ENCODE results near the gene HS3ST2. TPM values are rescaled to one million over a fixed set of nuclear protein-coding genes. Genes with fewer than 3 reads are reported as not detected.

Gene HS3ST2
- total and polyA plus RNA-seq, 2 of the 8 experiments (the other 6 are each of a cell fraction or from before 2014, with no cell fraction given) = 1.7 to 3.7 TPM

GRCh38 chr16:22927306-22927705 lies 113.3 kb downstream of the HS3ST2 start:
- Histone ChIP-seq H2BK20ac (ENCODE audit: low read length) (no peak overlapping the region), H2BK120ac (replicated peaks; ENCODE audit: low read depth, low read length) (no peak overlapping the region), H3K4me3 (ENCODE audit: extremely low read depth in 1 of 4, insufficient read depth in 2 of 4, low read depth in 3 of 4, low read length in 4 of 4) (no peak overlapping the region), H2AK5ac (ENCODE audit: low read depth, low read length) (no peak overlapping the region), H3K27ac (ENCODE audit: low read depth, low read length) (no peak overlapping the region), H3K79me2 (ENCODE audit: control insufficient read depth in 1 of 2, insufficient read depth in 2 of 2, low read length in 2 of 2) (no peaks in the 10 kb centered on the region), H3K56ac (replicated peaks; ENCODE audit: insufficient read length, low read depth, low read length) (no peak overlapping the region), H3K23ac (ENCODE audit: insufficient read length) (no peak overlapping the region), H2AFZ (ENCODE audit: low read length) (no peak overlapping the region), H3K4ac (replicated peaks; ENCODE audit: insufficient read length, low read depth, low read length) (no peak overlapping the region), H3K14ac (ENCODE audit: insufficient read length) (no peak overlapping the region), H3K4me2 (ENCODE audit: insufficient read depth in 1 of 2, low read depth in 2 of 2, low read length in 2 of 2) (no peak overlapping the region), H3K9ac (replicated peaks in 1 of 4; ENCODE audit: extremely low read depth in 1 of 4, low read depth in 3 of 4, low read length in 3 of 4) (no peak overlapping the region), H3K23me2 (ENCODE audit: low read depth, low read length) (no peaks in the 10 kb centered on the region), H4K91ac (replicated peaks; ENCODE audit: insufficient read length, low read length) (no peak overlapping the region), H3K18ac (ENCODE audit: extremely low read depth, low read length) (no peak overlapping the region), H2BK5ac (ENCODE audit: low read depth, low read length) (no peak overlapping the region), H4K5ac (ENCODE audit: insufficient read length, low read depth, low read length) (no peak overlapping the region), H2BK15ac (ENCODE audit: low read length) (no peak overlapping the region), H3K4me1 (replicated peaks in 1 of 4; ENCODE audit: control insufficient read depth in 3 of 4, insufficient read depth in 4 of 4, low read length in 3 of 4) (peaks cover 0 to 7% (median 1%) of the 10 kb centered on the region in 4 experiments; a peak in 3 of 7 replicates), H4K20me1 (replicated peaks in 1 of 2; ENCODE audit: control insufficient read depth in 1 of 2, insufficient read depth in 2 of 2, low read length in 2 of 2) (no peaks in the 10 kb centered on the region), H3K79me1 (ENCODE audit: low read depth, low read length) (no peaks in the 10 kb centered on the region), H3K27me3 (replicated peaks in 1 of 4; ENCODE audit: control insufficient read depth in 3 of 4, extremely low read depth in 1 of 4, insufficient read depth in 3 of 4, low read length in 3 of 4) (no peaks in the 10 kb centered on the region; a peak in 1 of 7 replicates), H4K8ac (ENCODE audit: extremely low read depth, insufficient read depth, low read length) (no peak overlapping the region), H3K36me3 (ENCODE audit: control insufficient read depth in 2 of 4, insufficient read depth in 4 of 4, low read length in 3 of 4) (no peaks in the 10 kb centered on the region), H3K9me3 (ENCODE audit: insufficient read depth in 2 of 2, low read depth in 1 of 2, low read length in 1 of 2) (no peaks in the 10 kb centered on the region), H2BK12ac (ENCODE audit: low read depth, low read length) (no peak overlapping the region)
- 79% methylated on average over 3 of the region's 3 CpGs; no CpG with 5 or more reads in 1 of the 2 experiments for WGBS, 2 experiments (ENCODE audit: extremely low coverage in 1 of 2, insufficient coverage in 1 of 2, insufficient read length in 1 of 2, insufficient replicate concordance in 2 of 2, low coverage in 1 of 2, low lambda C conversion rate in 2 of 2, missing lambda C conversion rate in 1 of 2)
- DNase-seq (ENCODE audit: low read depth in 1 of 2, low spot score in 2 of 2) (no peak), FAIRE-seq (no peak)
- POLR2A ChIA-PET (ENCODE audit: partially characterized antibody) = no interaction called here
- CTCF ChIA-PET (ENCODE audit: partially characterized antibody) = interaction anchor here (0.8 to 3.4 kb wide), 7 partner anchors 10 to 506 kb away, joined by 3 to 10 read pairs (median 3); no protein-coding TSS in a partner anchor
- TF ChIP-seq, protein P1, sequence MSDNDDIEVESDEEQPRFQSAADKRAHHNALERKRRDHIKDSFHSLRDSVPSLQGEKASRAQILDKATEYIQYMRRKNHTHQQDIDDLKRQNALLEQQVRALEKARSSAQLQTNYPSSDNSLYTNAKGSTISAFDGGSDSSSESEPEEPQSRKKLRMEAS (IDR thresholded peaks at IDR 0.05) = no peak
- TF ChIP-seq SRF (IDR thresholded peaks at IDR 0.05; ENCODE audit: low read depth, low read length) (no peak), TCF12 (IDR thresholded peaks at IDR 0.05; ENCODE audit: low read depth, low read length) (no peak), CBX5 (IDR thresholded peaks at IDR 0.05; ENCODE audit: low read depth, low read length) (no peak), POU5F1 (IDR thresholded peaks at IDR 0.05; ENCODE audit: low read depth, low read length) (no peak)
